SK-N-SH (cell line): ENCODE data around the gene AMMECR1.

Source experiments
- CTCF ChIP-seq: fragments of 200-600 bp; sonication (generic); IDR thresholded peaks from 2 replicates; pipeline ENCODE4 v1.6.1; 2017; ENCODE audit warnings: antibody characterized with exemption, mild to moderate bottlenecking, moderate library complexity
- JUND ChIP-seq: IDR thresholded peaks from 2 replicates; pipeline ENCODE4 v1.4.0; 2012
- NRF1 ChIP-seq: IDR thresholded peaks from 2 replicates; pipeline ENCODE4 v1.6.1; 2012; ENCODE audit warnings: low read depth, mild to moderate bottlenecking, low read length
- RAD21 ChIP-seq: IDR thresholded peaks from 2 replicates; pipeline ENCODE4 v1.6.1; 2012; ENCODE audit warnings: mild to moderate bottlenecking, low read length
- ZBTB33 ChIP-seq: IDR thresholded peaks from 2 replicates; pipeline ENCODE4 v1.4.0; 2012; ENCODE audit warnings: low read depth, borderline replicate concordance

GRCh38 chrX:110167952-110168451 lies 149.9 kb downstream of the AMMECR1 start:
- TF ChIP-seq CTCF (peak; percentile 68), RAD21 (peak; percentile 32), JUND (no peak), NRF1 (no peak), ZBTB33 (no peak)
